DOHH2 (cell line): ENCODE results near the gene THAP12.

Experiments
- H3F3A ChIP-seq: fragments of 200-600 bp; sonication (generic), shearing (Covaris generic); 2 replicates; pipeline ENCODE4 v1.6.0; 2016; ENCODE audit warnings: antibody characterized with exemption, mild to moderate bottlenecking; ENCODE audit not compliant: control insufficient read depth, insufficient read depth
- H3K27ac ChIP-seq: fragments of 200-600 bp; sonication (generic); 2 replicates; pipeline ENCODE4 v1.5.1; 2014; ENCODE audit warnings: low read depth, mild to moderate bottlenecking, low read length, moderate library complexity
- H3K27me3 ChIP-seq: fragments of 200-600 bp; sonication (generic); 2 replicates; pipeline ENCODE4 v1.6.1; 2014; ENCODE audit warnings: mild to moderate bottlenecking, low read length, mixed read lengths; ENCODE audit not compliant: control insufficient read depth
- H3K36me3 ChIP-seq: fragments of 200-600 bp; sonication (generic); 2 replicates; pipeline ENCODE4 v1.6.1; 2014; ENCODE audit warnings: mild to moderate bottlenecking, low read length, moderate library complexity, mixed read lengths; ENCODE audit not compliant: control insufficient read depth
- H3K4me1 ChIP-seq: fragments of 200-600 bp; sonication (generic); 2 replicates; pipeline ENCODE4 v1.6.1; 2014; ENCODE audit warnings: mild to moderate bottlenecking, low read length, mixed read lengths; ENCODE audit not compliant: control insufficient read depth
- H3K4me2 ChIP-seq: fragments of 200-600 bp; sonication (generic); 2 replicates; pipeline ENCODE4 v1.6.0; 2014; ENCODE audit warnings: mild to moderate bottlenecking, low read length, moderate library complexity
- H3K4me3 ChIP-seq: fragments of 200-600 bp; sonication (generic); 2 replicates; pipeline ENCODE4 v1.5.1; 2014; ENCODE audit warnings: mild to moderate bottlenecking, low read length, mixed read lengths
- H3K79me2 ChIP-seq: fragments of 200-600 bp; sonication (generic); 2 replicates; pipeline ENCODE4 v1.6.1; 2014; ENCODE audit warnings: mild to moderate bottlenecking, low read length, mixed read lengths; ENCODE audit not compliant: control insufficient read depth
- H3K9me2 ChIP-seq: fragments of 200-600 bp; sonication (generic); replicated peaks from 2 replicates; pipeline ENCODE4 v1.6.1; 2014; ENCODE audit warnings: mild to moderate bottlenecking, low read length, mixed read lengths; ENCODE audit not compliant: control insufficient read depth
- H3K9me3 ChIP-seq: fragments of 200-600 bp; sonication (generic); 2 replicates; pipeline ENCODE4 v1.6.1; 2014; ENCODE audit warnings: antibody characterized with exemption, low read length, mixed read lengths; ENCODE audit not compliant: control insufficient read depth, insufficient read depth
- H4K20me1 ChIP-seq: fragments of 200-600 bp; sonication (generic); 2 replicates; pipeline ENCODE4 v1.6.0; 2014; ENCODE audit warnings: low read depth, mild to moderate bottlenecking, antibody characterized with exemption, low read length, moderate library complexity; ENCODE audit not compliant: control insufficient read depth, insufficient read depth
- CTCF ChIP-seq: fragments of 200-600 bp; sonication (generic); IDR thresholded peaks from one replicate; pipeline ENCODE4 v1.5.1; 2014; ENCODE audit warnings: antibody characterized with exemption, mild to moderate bottlenecking, low read depth, low read length; ENCODE audit not compliant: poor library complexity, severe bottlenecking
- EZH2phosphoT487 ChIP-seq: fragments of 200-600 bp; sonication (generic); IDR thresholded peaks from 2 replicates; pipeline ENCODE4 v1.6.1; 2017; ENCODE audit warnings: borderline replicate concordance, mild to moderate bottlenecking, antibody characterized with exemption, low read length, moderate library complexity, mixed read lengths

Gene THAP12

DNA sequence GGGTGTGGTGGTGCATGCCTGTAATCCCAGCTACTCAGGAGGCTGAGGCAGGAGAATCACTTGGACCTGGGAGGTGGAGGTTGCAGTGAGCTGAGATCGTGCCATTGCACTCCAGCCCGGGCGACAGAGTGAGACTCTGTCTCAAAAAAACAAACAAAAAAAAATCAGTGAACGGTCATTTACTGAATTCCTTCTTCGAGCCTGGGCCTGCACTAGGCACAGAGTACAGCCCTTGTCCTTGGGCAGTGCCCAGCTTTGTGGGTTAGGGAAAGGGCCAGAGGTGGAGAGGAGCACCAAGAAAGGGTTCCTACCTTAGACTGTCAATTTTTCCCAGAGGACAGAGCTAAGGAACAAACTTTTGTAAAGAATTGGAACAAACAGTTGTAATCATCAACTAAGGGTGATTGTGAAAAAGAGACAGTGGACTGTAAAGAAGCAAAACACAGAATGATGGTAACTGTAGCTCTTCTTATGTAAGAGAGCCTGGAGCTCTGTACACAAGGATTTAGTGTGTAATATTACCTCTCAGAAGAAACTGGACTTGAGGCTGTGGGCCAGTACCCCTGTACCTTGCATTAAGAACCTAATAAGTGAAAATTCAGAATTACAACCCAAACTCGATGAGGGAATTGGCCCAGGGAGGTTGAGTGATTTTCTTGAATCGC lies 11.0 kb upstream of the THAP12 start:
- Histone ChIP-seq H3K4me1 (no peaks in the 10 kb centered on the region), H3K9me2 (no peaks in the 10 kb centered on the region), H3K27ac (no peak overlapping the region), H3K4me3 (no peak overlapping the region), H3F3A (no peaks in the 10 kb centered on the region), H3K9me3 (no peaks in the 10 kb centered on the region), H3K36me3 (no peaks in the 10 kb centered on the region), H3K79me2 (no peaks in the 10 kb centered on the region), H3K4me2 (no peak overlapping the region), H3K27me3 (no peaks in the 10 kb centered on the region), H4K20me1 (no peaks in the 10 kb centered on the region)
- TF ChIP-seq EZH2phosphoT487 (no peak), CTCF (no peak)

DNA sequence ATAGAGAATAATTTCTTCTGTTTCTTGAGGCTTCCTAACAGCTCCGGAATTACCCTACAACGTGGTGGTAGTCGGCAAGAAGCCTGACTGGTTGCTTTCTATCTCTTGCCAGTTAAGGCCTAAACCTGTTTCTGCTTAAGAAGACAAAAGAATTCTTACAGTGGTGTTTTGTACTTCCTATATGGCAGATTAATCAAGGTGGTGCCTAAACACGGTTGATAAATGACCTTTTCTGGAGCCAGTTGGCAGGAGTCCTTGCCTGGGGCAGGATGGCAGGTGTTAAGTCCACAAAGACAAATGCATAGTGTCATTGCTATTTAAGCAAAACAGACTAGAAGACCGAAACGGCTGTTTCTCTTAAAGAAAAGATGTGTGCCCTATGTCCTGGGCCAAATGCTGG lies 10.1 kb upstream of the THAP12 start:
- Histone ChIP-seq H3K27ac (no peak overlapping the region), H3F3A (no peaks in the 10 kb centered on the region), H3K79me2 (no peaks in the 10 kb centered on the region), H3K9me3 (no peaks in the 10 kb centered on the region), H3K36me3 (no peaks in the 10 kb centered on the region), H3K4me2 (no peak overlapping the region), H3K27me3 (no peaks in the 10 kb centered on the region), H4K20me1 (no peaks in the 10 kb centered on the region), H3K4me3 (no peak overlapping the region), H3K9me2 (no peaks in the 10 kb centered on the region), H3K4me1 (no peaks in the 10 kb centered on the region)
- TF ChIP-seq EZH2phosphoT487: no peak
- no peak for TF ChIP-seq CTCF

- Histone ChIP-seq H3K79me2 (no peaks in the 10 kb centered on the region), H3K4me1 (peaks cover 7% of the 10 kb centered on the region), H3K36me3 (peaks cover 5% of the 10 kb centered on the region; the same call in 1 of the 2 replicates), H3K27ac (no peak overlapping the region), H3F3A (no peaks in the 10 kb centered on the region), H3K9me2 (no peaks in the 10 kb centered on the region), H3K4me2 (no peak overlapping the region), H4K20me1 (no peaks in the 10 kb centered on the region; the same call in 1 of the 2 replicates), H3K4me3 (no peak overlapping the region), H3K9me3 (no peaks in the 10 kb centered on the region), H3K27me3 (no peaks in the 10 kb centered on the region)
- TF ChIP-seq CTCF (no peak), EZH2phosphoT487 (no peak)
These were observed 7.5 kb upstream of the THAP12 start for GRCh38 chr11:76388408-76388807.
